Duodenal mucosa (tissue), 2 donors: ENCODE results near the gene TNNT2.

Experiments
- H3K27ac ChIP-seq: one replicate; pipeline ENCODE4 v1.7.0; 2013; ENCODE audit warnings: low read depth, low read length
- H3K27me3 ChIP-seq, 2 donors: one replicate each; pipeline ENCODE4 v1.7.0; 2013; ENCODE audit warnings: low read length in 2 of 2, control low read depth in 1 of 2; ENCODE audit not compliant: insufficient read depth in 2 of 2, control insufficient read depth in 1 of 2
- H3K36me3 ChIP-seq, 2 donors: one replicate each; pipeline ENCODE4 v1.7.0; 2013; ENCODE audit warnings: low read length in 2 of 2, control low read depth in 1 of 2; ENCODE audit not compliant: insufficient read depth in 2 of 2, control insufficient read depth in 1 of 2
- H3K4me1 ChIP-seq, 2 donors: one replicate each; pipeline ENCODE4 v1.7.0; 2013; ENCODE audit warnings: low read length in 2 of 2, control low read depth in 1 of 2; ENCODE audit not compliant: insufficient read depth in 2 of 2, control insufficient read depth in 1 of 2
- H3K4me3 ChIP-seq, 2 donors: one replicate each; pipeline ENCODE4 v1.7.0; 2013; ENCODE audit warnings: low read length in 2 of 2, low read depth in 1 of 2
- H3K9ac ChIP-seq, 2 donors: one replicate each; pipeline ENCODE4 v1.7.0; 2013; ENCODE audit warnings: low read length in 2 of 2, low read depth in 1 of 2
- H3K9me3 ChIP-seq, 2 donors: one replicate each; pipeline ENCODE4 v1.7.0; 2013; ENCODE audit warnings: low read length in 2 of 2, control low read depth in 1 of 2; ENCODE audit not compliant: control insufficient read depth in 1 of 2

The TNNT2 gene

GRCh38 chr1:201310251-201310985 is 67.1 kb downstream of the TNNT2 start:
- no peaks in the 10 kb centered on the region for H3K36me3 ChIP-seq
- H3K4me3 ChIP-seq: no peak overlapping the region
- no peaks in the 10 kb centered on the region for H3K9me3 ChIP-seq
- H3K27ac ChIP-seq: no peak overlapping the region
- H3K27me3 ChIP-seq: no peaks in the 10 kb centered on the region
- no peak overlapping the region for H3K9ac ChIP-seq
- peaks cover 27 to 34% of the 10 kb centered on the region in 2 donors for H3K4me1 ChIP-seq

- no peak overlapping the region for H3K4me3 ChIP-seq
- no peaks in the 10 kb centered on the region for H3K27me3 ChIP-seq
- no peak overlapping the region for H3K27ac ChIP-seq
- H3K9ac ChIP-seq: no peak overlapping the region
- H3K9me3 ChIP-seq: no peaks in the 10 kb centered on the region
- H3K4me1 ChIP-seq: peaks cover 27 to 34% of the 10 kb centered on the region in 2 donors
- H3K36me3 ChIP-seq: no peaks in the 10 kb centered on the region
Observed at GRCh38 chr1:201309416-201309815, 68.1 kb downstream of the TNNT2 start.
